Left renal cortex interstitium (tissue), 4 donors: ENCODE results near the gene ZBTB21. TPM values are rescaled to one million over a fixed set of nuclear protein-coding genes. Genes with fewer than 3 reads are reported as not detected.
A peak's percentile ranks its signal among the peaks of the same experiment; 100 is the strongest.

Experiments used
- DNase-seq, 4 donors: peaks; one replicate each; pipeline ENCODE4 v3.0.0-alpha.2; 2013; ENCODE audit warnings: low read depth in 4 of 4, low spot score in 2 of 4, missing footprints in 1 of 4
- polyA plus RNA-seq, 4 donors: library from polyadenylated mRNA; unstranded; fragments of 120-200 nt; gene quantifications; one replicate each; pipeline ENCODE4 v1.2.1, GENCODE V29; 2013; ENCODE audit not compliant: insufficient read length in 4 of 4

ZBTB21 gene
- polyA plus RNA-seq, 4 donors = 9.4 to 12.8 (median 10.0) TPM

- no peak for DNase-seq
Observed at GRCh38 chr21:42022091-42022430, 11.9 kb upstream of the ZBTB21 start.

DNA sequence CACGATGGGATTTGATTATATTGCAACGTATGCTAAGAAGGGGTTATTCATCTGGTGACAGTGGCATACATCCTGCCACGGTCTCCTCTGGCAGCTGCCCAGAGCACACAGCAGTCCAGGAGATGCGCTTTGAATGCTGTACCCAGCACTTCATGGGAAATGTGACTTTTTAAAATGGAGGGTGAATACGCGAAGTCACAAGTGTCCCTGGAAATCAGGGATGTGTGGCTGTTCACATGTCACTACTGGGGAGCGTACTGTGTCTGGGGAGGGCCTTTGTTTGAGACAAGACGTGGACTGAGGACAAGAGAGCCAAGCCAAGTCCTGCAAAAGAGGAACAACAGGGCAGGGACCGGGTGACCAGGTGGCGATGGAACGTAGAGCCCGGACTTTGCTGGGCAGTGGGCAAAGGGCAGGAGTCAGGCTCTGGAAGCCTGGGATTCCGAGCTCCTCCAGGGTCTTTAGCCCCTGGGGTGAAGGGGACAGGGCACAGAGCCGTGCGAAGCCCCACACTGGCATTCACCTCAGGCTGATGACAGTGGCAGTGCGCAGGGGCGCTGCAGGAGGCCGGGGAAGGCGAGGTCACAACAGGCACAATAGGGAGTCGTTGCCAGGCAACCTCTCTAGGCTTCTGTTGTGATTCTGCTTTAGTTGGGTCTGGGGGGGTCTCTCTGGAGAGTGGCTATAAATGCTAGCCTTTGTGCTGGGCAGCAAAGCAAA lies 11.4 kb upstream of the ZBTB21 start:
- no peak for DNase-seq

GRCh38 chr21:42019706-42020105 lies 9.5 kb upstream of the ZBTB21 start:
- DNase-seq = no peak

GRCh38 chr21:42019101-42019605 lies 9.0 kb upstream of the ZBTB21 start:
- no peak for DNase-seq

DNA sequence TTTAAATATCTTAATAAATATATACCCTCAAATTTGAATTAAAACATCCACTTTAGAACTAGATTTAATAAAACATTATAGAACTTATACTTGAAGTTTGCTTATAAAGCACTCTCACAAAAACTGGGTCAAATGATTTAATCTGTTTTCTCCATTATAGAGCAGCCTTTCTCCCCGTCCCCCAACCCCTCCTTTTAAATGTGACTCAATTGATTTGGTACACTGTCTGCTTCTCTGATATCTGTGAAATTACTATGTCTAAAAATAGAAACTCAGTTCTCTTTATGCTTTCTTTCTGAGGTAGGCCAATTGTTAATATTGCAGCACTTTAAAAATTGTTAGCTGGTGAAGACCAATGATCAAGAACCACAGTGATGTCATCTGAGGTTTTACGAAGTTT lies 6.9 kb upstream of the ZBTB21 start:
- DNase-seq = no peak

- DNase-seq = no peak
Observed at GRCh38 chr21:42016364-42016985, 6.3 kb upstream of the ZBTB21 start.

DNA sequence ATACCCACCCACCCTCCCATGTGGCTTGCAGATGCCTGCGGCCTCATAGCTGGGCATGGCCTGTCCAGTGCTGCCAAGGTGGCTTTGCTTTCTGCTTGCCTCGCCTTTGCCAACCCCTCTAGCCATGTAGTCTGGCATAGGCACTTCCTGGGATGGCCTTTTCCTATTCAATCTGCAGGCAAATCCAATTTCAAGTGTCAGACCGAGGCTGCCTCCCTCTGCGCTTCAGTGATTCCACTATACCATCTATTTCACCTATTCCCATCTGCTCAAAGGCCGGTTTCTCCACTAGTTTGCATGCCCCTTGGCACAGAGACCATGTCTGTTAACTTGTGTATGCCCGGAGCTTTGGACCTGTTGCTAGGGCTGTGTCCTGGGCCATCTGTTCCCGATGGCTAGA lies 3.8 kb upstream of the ZBTB21 start:
- no peak for DNase-seq

- no peak for DNase-seq
Observed at GRCh38 chr21:42013376-42013775, 3.2 kb upstream of the ZBTB21 start.

DNA sequence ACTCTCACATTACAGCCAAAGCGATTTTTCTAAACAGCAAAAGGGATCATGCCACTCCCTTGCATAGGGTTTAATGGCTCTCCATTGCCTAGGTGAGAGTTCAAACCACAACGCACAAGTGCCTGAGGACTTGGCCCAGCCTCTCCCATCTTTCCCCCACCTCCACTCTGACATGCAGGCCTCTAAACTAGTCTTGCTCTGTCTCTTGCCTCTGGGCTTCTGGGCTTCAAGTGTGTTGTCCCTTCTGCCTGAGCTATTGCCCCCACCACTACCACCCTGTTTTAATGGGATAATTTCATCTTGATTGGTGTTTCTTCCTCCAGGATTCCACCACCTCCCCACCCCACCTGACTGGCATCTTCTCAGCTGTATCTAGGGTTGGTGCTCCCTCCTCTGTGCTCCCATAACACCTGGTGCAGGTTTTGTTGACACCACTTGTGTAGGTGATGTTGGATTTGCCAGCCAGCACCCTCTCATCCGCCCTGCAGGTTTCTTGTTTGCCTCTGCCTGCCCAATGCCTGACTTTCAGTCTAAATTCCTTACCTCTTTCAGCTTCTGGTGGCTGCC lies 2.7 kb upstream of the ZBTB21 start:
- no peak for DNase-seq

GRCh38 chr21:42012344-42012743 lies 2.2 kb upstream of the ZBTB21 start:
- no peak for DNase-seq

DNA sequence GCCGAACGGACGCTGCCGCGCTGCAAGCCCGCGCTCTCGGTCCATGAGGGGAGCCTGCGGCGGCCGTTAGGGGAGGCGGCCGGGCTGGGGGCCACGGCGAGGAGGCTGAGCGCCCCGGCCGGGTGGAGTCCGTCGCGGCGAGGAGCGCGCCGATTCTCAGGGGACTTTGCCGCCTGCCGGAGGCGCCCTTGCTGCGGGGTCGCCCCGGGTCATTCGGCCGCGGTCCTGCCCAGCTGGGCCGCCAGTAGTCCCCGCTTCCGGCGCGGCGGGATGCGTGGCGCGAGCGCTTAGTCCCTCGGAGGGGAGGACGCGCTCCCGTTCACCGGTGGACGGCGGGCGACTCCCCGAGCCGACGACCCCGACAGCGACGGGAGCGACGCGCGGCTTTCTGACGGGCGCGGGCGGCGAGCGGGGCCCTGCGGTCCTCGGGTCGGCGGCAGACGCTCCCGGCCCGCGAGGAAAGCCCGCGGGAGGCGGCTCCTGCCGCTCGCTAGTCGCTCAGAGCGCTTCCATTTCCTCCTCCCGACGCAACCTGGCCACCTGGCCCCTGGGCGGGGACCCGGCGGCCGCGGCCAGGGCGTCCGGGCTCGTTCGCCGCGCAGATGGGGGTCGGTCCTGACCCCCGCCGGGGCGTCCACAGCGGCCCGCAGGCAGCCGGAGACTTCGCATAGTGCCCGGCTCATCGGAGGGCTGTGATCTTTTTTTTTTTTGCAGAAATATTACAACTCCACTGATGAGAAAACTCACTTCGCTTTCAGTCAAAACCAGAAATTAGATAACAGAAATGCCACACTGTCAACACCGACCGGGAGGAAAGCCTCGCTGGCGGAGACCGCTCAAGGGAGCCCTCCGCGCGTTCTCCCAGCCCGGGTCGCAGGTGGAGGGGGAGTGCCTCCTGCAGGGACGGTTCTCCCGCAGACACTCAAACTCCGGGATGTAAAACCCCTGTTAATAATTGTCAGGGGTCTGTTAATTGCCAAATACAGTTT lies 641 bp upstream of the ZBTB21 start:
- peak in 1 of 4 donors; percentile 23 for DNase-seq

GRCh38 chr21:42009018-42009830 lies 936 bp downstream of the ZBTB21 start:
- peak in 1 of 4 donors; percentile 37 for DNase-seq

DNA sequence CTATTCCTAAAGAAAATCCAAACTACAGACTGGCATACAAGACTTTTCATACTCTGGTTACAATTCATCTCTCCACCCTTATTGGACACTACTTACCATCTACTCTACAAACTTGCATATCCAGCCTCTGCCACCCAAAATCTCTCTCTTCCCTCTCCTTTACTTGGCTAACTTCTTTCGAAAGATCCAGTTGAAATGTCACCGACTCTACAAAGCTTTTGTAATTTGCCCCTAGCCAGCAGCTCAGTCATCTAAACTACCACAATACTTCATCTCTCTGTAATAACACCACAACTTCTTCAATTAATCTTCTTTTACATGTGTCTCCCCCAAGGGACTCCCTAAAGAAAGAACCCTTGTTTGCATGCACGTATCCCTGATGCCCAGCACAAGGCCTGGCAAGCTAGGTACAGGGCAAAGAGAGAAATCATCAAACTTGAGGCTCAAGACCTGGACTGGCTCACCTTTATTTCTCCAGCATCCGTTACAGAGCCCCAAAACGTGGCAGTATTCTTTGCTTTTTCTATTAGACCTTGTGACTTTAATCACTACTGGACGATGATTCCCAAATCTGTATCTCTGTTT lies 2.7 kb downstream of the ZBTB21 start:
- DNase-seq = no peak

DNA sequence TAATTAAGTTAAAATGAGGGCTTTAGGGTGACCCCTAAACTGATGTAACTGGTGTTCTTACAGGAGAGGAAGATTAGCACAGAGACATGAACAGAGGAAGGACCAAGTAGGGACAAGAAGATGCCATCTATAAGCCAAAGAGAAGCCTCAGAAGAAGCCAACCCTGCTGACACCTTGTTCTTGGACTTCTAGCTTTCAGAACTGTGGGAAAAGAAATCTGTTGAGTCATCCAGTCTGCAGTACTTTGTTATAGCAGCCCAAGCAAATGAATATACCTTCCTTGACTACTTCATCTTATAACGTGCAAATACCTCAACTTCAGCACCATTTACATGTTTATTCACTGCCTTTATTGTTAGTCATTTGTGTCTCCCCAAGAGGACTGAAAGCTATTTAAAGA lies 3.4 kb downstream of the ZBTB21 start:
- no peak for DNase-seq

GRCh38 chr21:42004406-42005199 lies 5.6 kb downstream of the ZBTB21 start:
- no peak for DNase-seq

DNA sequence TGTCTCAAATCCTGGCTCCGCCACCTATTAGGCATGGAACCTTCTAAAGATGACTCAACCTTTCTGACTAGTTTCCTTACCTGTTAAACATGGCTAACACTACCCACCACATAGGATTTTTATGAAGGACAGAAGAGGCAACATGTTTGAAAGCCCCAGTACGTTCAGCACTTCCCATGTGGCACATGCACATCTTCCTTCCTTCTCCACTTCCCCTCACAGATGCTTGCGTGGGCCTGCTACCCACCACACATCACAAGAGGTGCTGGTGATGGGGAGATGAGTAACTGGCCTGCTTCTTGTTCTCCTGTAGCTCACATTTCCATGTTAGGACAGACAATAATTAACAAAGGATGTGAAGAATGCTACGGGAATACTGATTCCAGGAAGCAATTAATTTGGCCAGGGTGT lies 7.1 kb downstream of the ZBTB21 start:
- no peak for DNase-seq

- no peak for DNase-seq
Observed at GRCh38 chr21:42002421-42002958, 7.7 kb downstream of the ZBTB21 start.

DNA sequence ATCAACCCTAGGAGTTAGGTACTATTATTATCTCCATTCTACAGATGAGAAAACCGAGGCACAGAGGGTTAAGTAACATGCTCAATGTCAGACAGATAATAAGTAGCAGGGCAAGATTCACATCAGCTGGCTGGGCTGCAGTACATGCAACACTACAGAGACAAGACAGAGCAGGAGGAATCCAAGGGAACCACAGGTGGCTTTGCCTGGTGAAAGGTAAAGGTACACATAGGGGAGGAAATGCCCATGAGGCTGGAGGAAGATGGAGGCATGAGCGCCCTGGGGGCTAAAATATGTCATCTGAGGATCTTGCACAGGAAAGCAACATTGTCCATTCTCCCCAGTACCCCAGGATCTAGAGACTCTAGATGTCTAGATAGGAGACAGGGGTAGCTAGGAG lies 8.4 kb downstream of the ZBTB21 start:
- DNase-seq = no peak

- no peak for DNase-seq
Observed at GRCh38 chr21:42000908-42001307, 9.3 kb downstream of the ZBTB21 start.
